GM15510 (cell line): Measurements from ENCODE around the gene GABRR3.

Experiments used
- POLR2A ChIP-seq: IDR thresholded peaks from 3 replicates; pipeline ENCODE4 v1.6.1; 2011; ENCODE audit warnings: borderline replicate concordance; ENCODE audit not compliant: insufficient read length; ENCODE audit errors: extremely low read depth

Gene GABRR3

GRCh38 chr3:98032265-98032664 lies 2.9 kb downstream of the GABRR3 start:
- no peak for TF ChIP-seq POLR2A

GRCh38 chr3:98029083-98029482 lies 6.0 kb downstream of the GABRR3 start:
- no peak for TF ChIP-seq POLR2A

- no peak for TF ChIP-seq POLR2A
These were observed 8.0 kb downstream of the GABRR3 start for GRCh38 chr3:98027085-98027446.

GRCh38 chr3:98026425-98027084 lies 8.6 kb downstream of the GABRR3 start:
- no peak for TF ChIP-seq POLR2A

- TF ChIP-seq POLR2A = no peak
These were observed 9.6 kb downstream of the GABRR3 start for GRCh38 chr3:98025392-98025945.

GRCh38 chr3:98022978-98023820 lies 11.9 kb downstream of the GABRR3 start:
- no peak for TF ChIP-seq POLR2A

- TF ChIP-seq POLR2A = no peak
These were observed 13.1 kb downstream of the GABRR3 start for GRCh38 chr3:98021830-98022560.

- no peak for TF ChIP-seq POLR2A
These were observed 14.7 kb downstream of the GABRR3 start for GRCh38 chr3:98020412-98020811.

GRCh38 chr3:98018301-98018700 lies 16.8 kb downstream of the GABRR3 start:
- TF ChIP-seq POLR2A = no peak

- TF ChIP-seq POLR2A = no peak
These were observed 20.9 kb downstream of the GABRR3 start for GRCh38 chr3:98014268-98014585.

GRCh38 chr3:98013411-98014267 lies 21.5 kb downstream of the GABRR3 start:
- TF ChIP-seq POLR2A = no peak

GRCh38 chr3:98012979-98013378 lies 22.1 kb downstream of the GABRR3 start:
- TF ChIP-seq POLR2A = no peak

- TF ChIP-seq POLR2A = no peak
These were observed 24.8 kb downstream of the GABRR3 start for GRCh38 chr3:98010194-98010882.

GRCh38 chr3:98008855-98009254 lies 26.3 kb downstream of the GABRR3 start:
- TF ChIP-seq POLR2A = no peak
